ENCODE measurements around the gene DEFB128. TPM values are rescaled to one million over a fixed set of nuclear protein-coding genes. Genes with fewer than 3 reads are reported as not detected.
"Not testable (repeated sequence)": the region's sequence is repeated elsewhere in the genome, so short reads cannot be mapped to it uniquely, and the experiment has no call there.

DEFB128 gene
- not detected for total RNA-seq
- long read RNA-seq: 0 reads

- ATAC-seq (no peak), DNase-seq (no peak)
- intact Hi-C loops (cut with DNase I): no loop called here
Measured at GRCh38 chr20:189611-190010, at the start of gene DEFB128. DEFB128 (minus strand) TSS chr20:189711; CDS start chr20:189623, 88 bp downstream.

GRCh38 chr20:237929-238328 is 48.4 kb upstream of the DEFB128 start:
- DNase-seq: no peak
- intact Hi-C loops (cut with DNase I): no loop called here
- ATAC-seq: peak in 1 of 2 donors; percentile 44

GRCh38 chr20:237489-237888 is 48.0 kb upstream of the DEFB128 start:
- intact Hi-C loops (cut with DNase I): no loop called here
- no peak for DNase-seq
- peak; percentile 74 to 85 for ATAC-seq

- intact Hi-C loops (cut with DNase I): no loop called here
- peak in 1 of 2 donors; percentile 71 for ATAC-seq
- no peak for DNase-seq
Measured at GRCh38 chr20:235891-236290, 46.4 kb upstream of the DEFB128 start.

GRCh38 chr20:227439-228105 is 38.1 kb upstream of the DEFB128 start:
- no peak for DNase-seq
- no peak for ATAC-seq
- intact Hi-C loops (cut with DNase I): no loop called here

- intact Hi-C loops (cut with DNase I): no loop called here
- no peak for DNase-seq
- ATAC-seq: no peak
Measured at GRCh38 chr20:226958-227357, 37.4 kb upstream of the DEFB128 start, which contains the start of gene DEFB129. DEFB129 (plus strand) TSS chr20:227258; CDS start chr20:227289, 31 bp downstream.

- ATAC-seq; DNase-seq; intact Hi-C loops (cut with DNase I): not testable (repeated sequence)
Measured at GRCh38 chr20:225879-226278, 36.4 kb upstream of the DEFB128 start.

- intact Hi-C loops (cut with DNase I): no loop called here
- ATAC-seq (no peak), DNase-seq (no peak)
Measured at GRCh38 chr20:221258-221830, 31.8 kb upstream of the DEFB128 start.

- intact Hi-C loops (cut with DNase I): no loop called here
- DNase-seq (no peak), ATAC-seq (peak; percentile 35 to 72)
Measured at GRCh38 chr20:219290-220115, 30.0 kb upstream of the DEFB128 start.

- ATAC-seq (peak; percentile 58 to 72), DNase-seq (no peak)
- intact Hi-C loops (cut with DNase I): no loop called here
Measured at GRCh38 chr20:217266-217665, 27.8 kb upstream of the DEFB128 start.

- ATAC-seq (no peak), DNase-seq (no peak)
- intact Hi-C loops (cut with DNase I): no loop called here
Measured at GRCh38 chr20:215796-216195, 26.3 kb upstream of the DEFB128 start.

- no peak for DNase-seq
- intact Hi-C loops (cut with DNase I): no loop called here
- no peak for ATAC-seq
Measured at GRCh38 chr20:214383-214782, 24.9 kb upstream of the DEFB128 start.

- intact Hi-C loops (cut with DNase I): no loop called here
Measured at GRCh38 chr20:210809-211502, 21.4 kb upstream of the DEFB128 start.

GRCh38 chr20:208942-209566 is 19.5 kb upstream of the DEFB128 start:
- ATAC-seq (peak; percentile 79 to 90), DNase-seq (no peak)
- intact Hi-C loops (cut with DNase I): no loop called here

More at GRCh38 chr20:210809-211502, 21.4 kb upstream of the DEFB128 start:
- no peak for DNase-seq
- no peak for ATAC-seq

- ATAC-seq; intact Hi-C loops (cut with DNase I); DNase-seq: not testable (repeated sequence)
Measured at GRCh38 chr20:203630-204029, 14.1 kb upstream of the DEFB128 start.

GRCh38 chr20:199996-200395 is 10.5 kb upstream of the DEFB128 start:
- no peak for DNase-seq
- intact Hi-C loops (cut with DNase I): no loop called here
- no peak for ATAC-seq

GRCh38 chr20:198225-198624 is 8.7 kb upstream of the DEFB128 start:
- intact Hi-C loops (cut with DNase I): no loop called here
- ATAC-seq (no peak), DNase-seq (no peak)

- ATAC-seq (no peak), DNase-seq (no peak)
- intact Hi-C loops (cut with DNase I): no loop called here
Measured at GRCh38 chr20:187733-188132, 1.8 kb downstream of the DEFB128 start.

- intact Hi-C loops (cut with DNase I): no loop called here
- ATAC-seq (no peak), DNase-seq (no peak)
Measured at GRCh38 chr20:184288-184687, 5.2 kb downstream of the DEFB128 start.
